SK-N-SH (cell line): Measurements from ENCODE around the gene SEZ6. TPM values are rescaled to one million over a fixed set of nuclear protein-coding genes. Genes with fewer than 3 reads are reported as not detected.

ENCODE experiments used
- CTCF ChIA-PET: fragments of 300-600, 350-600 bp; formaldehyde crosslinking; extraction: SDS; loops from one replicate; lab custom pipeline; 2021; lab: Yijun Ruan, JAX
- POLR2A ChIA-PET: fragments of 350-600 bp; sonication (Branson Sonifier 250); formaldehyde crosslinking; extraction: SDS; loops from one replicate; lab custom pipeline; 2020; ENCODE audit warnings: antibody characterized with exemption, inconsistent platforms; lab: Yijun Ruan, JAX
- DNase-seq: peaks from one replicate; pipeline ENCODE4 v3.0.0; 2012
- H2AFZ ChIP-seq: fragments of 200-600 bp; sonication (generic); 2 replicates; pipeline ENCODE4 v1.8.1; 2016; ENCODE audit warnings: antibody characterized with exemption, mild to moderate bottlenecking, low read depth
- H3F3A ChIP-seq: fragments of 200-600 bp; sonication (generic); replicated peaks from 2 replicates; pipeline ENCODE3; 2016; ENCODE audit warnings: antibody characterized with exemption, mild to moderate bottlenecking; ENCODE audit not compliant: insufficient read depth
- H3K27ac ChIP-seq, 2 experiments: fragments of 200-500 bp in 1 of 2; fragments of 200-600 bp in 1 of 2; sonication (Bioruptor generic) in 1 of 2; sonication (generic), shearing (Covaris generic) in 1 of 2; 2 replicates each; pipeline versions ENCODE4 v1.5.1 to v1.6.1; 2014 to 2016; ENCODE audit warnings: low read depth in 2 of 2, inconsistent platforms in 1 of 2, low read length in 1 of 2, mild to moderate bottlenecking in 1 of 2, mixed read lengths in 1 of 2
- H3K27me3 ChIP-seq: fragments of 200-600 bp; sonication (generic), shearing (Covaris generic); 2 replicates; pipeline ENCODE4 v1.6.1; 2016; ENCODE audit warnings: mixed run types; ENCODE audit not compliant: insufficient read depth
- H3K36me3 ChIP-seq, 2 experiments: fragments of 200-500 bp in 1 of 2; fragments of 200-600 bp in 1 of 2; sonication (Bioruptor generic) in 1 of 2; sonication (generic) in 1 of 2; replicated peaks in 1 of 2; 2 replicates each; pipeline versions ENCODE3 to v1.5.1; 2014 to 2016; ENCODE audit warnings: low read length in 1 of 2, mild to moderate bottlenecking in 1 of 2; ENCODE audit not compliant: insufficient read depth in 2 of 2, control insufficient read depth in 1 of 2
- H3K4me1 ChIP-seq, 2 experiments: fragments of 200-500 bp in 1 of 2; fragments of 200-600 bp in 1 of 2; sonication (Bioruptor generic) in 1 of 2; sonication (generic), shearing (Covaris generic) in 1 of 2; 2 replicates each; pipeline versions ENCODE4 v1.5.1 to v1.6.1; 2014 to 2016; ENCODE audit warnings: low read depth in 1 of 2, low read length in 1 of 2, mixed run types in 1 of 2; ENCODE audit not compliant: insufficient read depth in 2 of 2, control insufficient read depth in 1 of 2
- H3K4me2 ChIP-seq: fragments of 200-600 bp; sonication (generic), shearing (Covaris generic); 2 replicates; pipeline ENCODE4 v1.6.1; 2017; ENCODE audit warnings: mixed run types
- H3K4me3 ChIP-seq, 2 experiments: fragments of 200-500 bp in 1 of 2; fragments of 200-600 bp in 1 of 2; sonication (Bioruptor generic) in 1 of 2; sonication (generic), shearing (Covaris generic) in 1 of 2; 2 replicates each; pipeline versions ENCODE4 v1.5.1 to v1.8.1; 2014 to 2016; ENCODE audit warnings: low read depth in 2 of 2, inconsistent platforms in 1 of 2, low read length in 1 of 2, mild to moderate bottlenecking in 1 of 2, mixed read lengths in 1 of 2, moderate library complexity in 1 of 2
- H3K79me2 ChIP-seq: fragments of 200-600 bp; sonication (generic); 2 replicates; pipeline ENCODE4 v1.8.1; 2017; ENCODE audit warnings: mild to moderate bottlenecking; ENCODE audit not compliant: insufficient read depth
- H3K9ac ChIP-seq: fragments of 200-600 bp; sonication (generic); 2 replicates; pipeline ENCODE4 v1.6.1; 2017; ENCODE audit warnings: mixed run types
- H3K9me2 ChIP-seq: fragments of 200-600 bp; sonication (generic); 2 replicates; pipeline ENCODE4 v1.6.1; 2017; ENCODE audit warnings: mixed run types
- H3K9me3 ChIP-seq: fragments of 200-600 bp; sonication (generic); 2 replicates; pipeline ENCODE4 v1.6.1; 2017; ENCODE audit warnings: mixed run types, mild to moderate bottlenecking, moderate library complexity
- H4K20me1 ChIP-seq: fragments of 200-600 bp; sonication (generic); 2 replicates; pipeline ENCODE4 v1.6.1; 2017; ENCODE audit warnings: mild to moderate bottlenecking, mixed run types; ENCODE audit not compliant: insufficient read depth
- CHD2 ChIP-seq: fragments of 150-350 bp; IDR thresholded peaks from 2 replicates; pipeline ENCODE4 v1.6.1; 2018; ENCODE audit warnings: low read length; ENCODE audit not compliant: partially characterized antibody
- EZH2phosphoT487 ChIP-seq: fragments of 200-600 bp; sonication (generic); IDR thresholded peaks from 2 replicates; pipeline ENCODE4 v1.6.1; 2017; ENCODE audit warnings: low read depth, mixed run types, mild to moderate bottlenecking, antibody characterized with exemption, moderate library complexity, borderline replicate concordance
- FOSL2 ChIP-seq: IDR thresholded peaks from 2 replicates; pipeline ENCODE4 v1.4.0; 2012; ENCODE audit warnings: low read depth, mild to moderate bottlenecking, moderate library complexity, borderline replicate concordance
- FOXM1 ChIP-seq: IDR thresholded peaks from 2 replicates; pipeline ENCODE4 v1.4.0; 2012; ENCODE audit warnings: low read depth, mild to moderate bottlenecking
- MEF2A ChIP-seq: IDR thresholded peaks from 2 replicates; pipeline ENCODE4 v1.4.0; 2012; ENCODE audit warnings: low read depth, borderline replicate concordance
- MXI1 ChIP-seq: IDR thresholded peaks from 2 replicates; pipeline ENCODE4 v1.6.1; 2012; ENCODE audit warnings: mild to moderate bottlenecking, low read depth, low read length, improper control_type of control experiment
- NFIC ChIP-seq: IDR thresholded peaks from 2 replicates; pipeline ENCODE4 v1.4.0; 2012; ENCODE audit warnings: borderline replicate concordance
- NRF1 ChIP-seq: IDR thresholded peaks from 2 replicates; pipeline ENCODE4 v1.6.1; 2012; ENCODE audit warnings: low read depth, mild to moderate bottlenecking, low read length
- POLR2AphosphoS5 ChIP-seq: IDR thresholded peaks from 2 replicates; pipeline ENCODE4 v1.6.1; 2012; ENCODE audit warnings: low read depth, low read length
- RAD21 ChIP-seq: IDR thresholded peaks from 2 replicates; pipeline ENCODE4 v1.6.1; 2012; ENCODE audit warnings: mild to moderate bottlenecking, low read length
- RFX5 ChIP-seq: IDR thresholded peaks from 2 replicates; pipeline ENCODE4 v1.6.1; 2012; ENCODE audit warnings: mild to moderate bottlenecking, improper control_type of control experiment, low read length
- RXRA ChIP-seq: IDR thresholded peaks from 2 replicates; pipeline ENCODE4 v1.4.0; 2012; ENCODE audit warnings: low read depth, mild to moderate bottlenecking, borderline replicate concordance
- SIN3A ChIP-seq: IDR thresholded peaks from 2 replicates; pipeline ENCODE4 v1.6.1; 2012; ENCODE audit warnings: low read depth, mild to moderate bottlenecking, low read length, moderate library complexity, borderline replicate concordance
- SMC3 ChIP-seq: IDR thresholded peaks from 2 replicates; pipeline ENCODE4 v1.6.1; 2012; ENCODE audit warnings: low read depth, low read length, improper control_type of control experiment
- TCF12 ChIP-seq: IDR thresholded peaks from 2 replicates; pipeline ENCODE4 v1.4.0; 2012
- TEAD4 ChIP-seq: IDR thresholded peaks from 2 replicates; pipeline ENCODE4 v1.4.0; 2012; ENCODE audit warnings: mild to moderate bottlenecking, borderline replicate concordance; ENCODE audit not compliant: insufficient read depth
- YY1 ChIP-seq: IDR thresholded peaks from 2 replicates; pipeline ENCODE4 v1.4.0; 2012; ENCODE audit warnings: low read depth, mild to moderate bottlenecking
- WGBS: methylation state at CpG from one replicate; pipeline ENCODE4 v1.1.6; 2017; ENCODE audit warnings: low lambda C conversion rate; 5-methylcytosine and 5-hydroxymethylcytosine counted together
- polyA plus RNA-seq, 3 experiments: library from polyadenylated mRNA; depleted of rRNA; stranded (reverse); fragments of >200 nt; gene quantifications; 2 replicates each; pipeline ENCODE4 v1.2.3, GENCODE V29; 2012
- TF ChIP-seq, protein P1 (sequence below): fragments of 150-350 bp; IDR thresholded peaks from 2 replicates; pipeline ENCODE4 v1.6.1; 2017; ENCODE audit warnings: antibody characterized with exemption, low read length, low read depth, borderline replicate concordance
- TF ChIP-seq, protein P2 (sequence below): IDR thresholded peaks from 2 replicates; pipeline ENCODE4; 2012
- TF ChIP-seq, protein P3 (sequence below): IDR thresholded peaks from 2 replicates; pipeline ENCODE4 v1.4.0; 2012; ENCODE audit warnings: low read depth, borderline replicate concordance

The SEZ6 gene
- polyA plus RNA-seq, 1 of the 3 experiments (the other 2 are of a cell fraction), result 0.12 TPM

DNA sequence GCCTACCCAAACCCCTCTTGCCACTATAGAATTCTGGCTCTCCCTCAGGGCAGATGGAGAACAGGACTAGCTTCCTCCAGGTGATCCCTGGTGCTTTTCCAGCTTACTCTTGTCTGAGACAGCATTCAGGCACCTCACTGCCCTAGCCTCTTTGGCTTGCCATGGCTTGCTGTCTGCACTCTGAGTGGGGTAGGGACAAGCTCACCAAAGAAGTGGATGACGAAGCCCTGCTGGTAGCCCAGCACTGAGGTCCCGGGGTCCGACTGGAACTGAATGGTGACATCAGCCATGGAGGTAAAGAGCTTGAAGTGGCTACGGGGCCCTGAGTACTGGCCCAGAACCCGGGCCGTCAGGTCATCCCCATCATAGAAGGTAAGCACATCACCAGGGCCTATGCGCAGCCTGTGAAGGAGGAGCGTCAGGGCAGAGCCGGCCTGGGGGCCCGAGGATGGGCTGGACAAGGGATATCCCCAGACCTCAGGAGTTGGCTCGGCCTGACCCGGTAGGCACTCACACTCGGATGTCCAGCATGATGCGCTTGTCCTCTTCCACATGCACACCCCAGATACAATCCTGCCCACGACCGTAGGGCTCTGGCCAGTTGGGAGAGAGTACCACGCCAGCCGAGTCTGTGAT is 46.9 kb downstream of the SEZ6 start:
- WGBS, result 93% methylated on average over 3 of the region's 18 CpGs
- no peak overlapping the region for H3K4me2 ChIP-seq
- H3K27me3 ChIP-seq, result no peaks in the 10 kb centered on the region
- TF ChIP-seq, protein P1, sequence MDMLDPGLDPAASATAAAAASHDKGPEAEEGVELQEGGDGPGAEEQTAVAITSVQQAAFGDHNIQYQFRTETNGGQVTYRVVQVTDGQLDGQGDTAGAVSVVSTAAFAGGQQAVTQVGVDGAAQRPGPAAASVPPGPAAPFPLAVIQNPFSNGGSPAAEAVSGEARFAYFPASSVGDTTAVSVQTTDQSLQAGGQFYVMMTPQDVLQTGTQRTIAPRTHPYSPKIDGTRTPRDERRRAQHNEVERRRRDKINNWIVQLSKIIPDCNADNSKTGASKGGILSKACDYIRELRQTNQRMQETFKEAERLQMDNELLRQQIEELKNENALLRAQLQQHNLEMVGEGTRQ, result no peak
- TF ChIP-seq RFX5, result no peak
- TF ChIP-seq RAD21, result no peak
- TF ChIP-seq, protein P2, sequence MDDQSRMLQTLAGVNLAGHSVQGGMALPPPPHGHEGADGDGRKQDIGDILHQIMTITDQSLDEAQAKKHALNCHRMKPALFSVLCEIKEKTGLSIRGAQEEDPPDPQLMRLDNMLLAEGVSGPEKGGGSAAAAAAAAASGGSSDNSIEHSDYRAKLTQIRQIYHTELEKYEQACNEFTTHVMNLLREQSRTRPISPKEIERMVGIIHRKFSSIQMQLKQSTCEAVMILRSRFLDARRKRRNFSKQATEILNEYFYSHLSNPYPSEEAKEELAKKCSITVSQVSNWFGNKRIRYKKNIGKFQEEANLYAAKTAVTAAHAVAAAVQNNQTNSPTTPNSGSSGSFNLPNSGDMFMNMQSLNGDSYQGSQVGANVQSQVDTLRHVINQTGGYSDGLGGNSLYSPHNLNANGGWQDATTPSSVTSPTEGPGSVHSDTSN, result no peak
- no peak for TF ChIP-seq RXRA
- TF ChIP-seq SMC3, result no peak
- TF ChIP-seq YY1, result no peak
- no peaks in the 10 kb centered on the region for H3K36me3 ChIP-seq
- H3K27ac ChIP-seq, result no peak overlapping the region
- no peaks in the 10 kb centered on the region for H3K9me3 ChIP-seq
- CTCF ChIA-PET, result interaction anchor here (0.6 to 15.3 kb wide), 2 partner anchors 154 to 177 kb away, joined by 3 to 947 read pairs; no protein-coding TSS in a partner anchor
- no peaks in the 10 kb centered on the region for H4K20me1 ChIP-seq
- H3K4me3 ChIP-seq, result no peak overlapping the region
- H3K4me1 ChIP-seq, result no peaks in the 10 kb centered on the region
- H2AFZ ChIP-seq, result no peak overlapping the region
- no peak overlapping the region for H3K9ac ChIP-seq
- H3K79me2 ChIP-seq, result no peaks in the 10 kb centered on the region
- H3F3A ChIP-seq, result no peaks in the 10 kb centered on the region
- DNase-seq, result no peak
- POLR2A ChIA-PET, result no interaction called here
- H3K9me2 ChIP-seq, result no peaks in the 10 kb centered on the region

DNA sequence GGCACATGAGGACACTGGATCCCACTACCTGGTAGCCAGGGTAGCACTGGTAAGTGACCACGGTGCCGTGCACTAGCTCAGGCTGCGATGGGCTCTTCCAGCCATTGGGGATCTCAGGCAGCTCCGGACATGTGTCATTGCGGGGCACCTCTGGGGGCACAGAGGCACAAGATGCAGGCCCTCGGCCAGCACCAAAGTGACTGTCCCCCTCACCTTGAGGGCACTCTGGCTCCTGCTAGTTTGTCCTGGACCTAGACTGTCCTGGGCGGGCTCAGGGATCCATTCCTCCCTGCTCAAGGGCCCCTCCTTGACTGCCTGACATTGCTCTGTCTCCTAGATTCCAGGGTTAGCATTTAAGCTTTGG is 47.9 kb downstream of the SEZ6 start:
- Histone ChIP-seq H3K4me2 (no peak overlapping the region), H3K4me1 (peaks cover 5 to 7% of the 10 kb centered on the region in 2 experiments; a peak in 3 of 4 replicates), H3K9me3 (no peaks in the 10 kb centered on the region), H3K27ac (no peak overlapping the region), H3K79me2 (no peaks in the 10 kb centered on the region), H3K36me3 (no peaks in the 10 kb centered on the region), H3K9me2 (no peaks in the 10 kb centered on the region), H3K4me3 (no peak overlapping the region)
- WGBS, result 95% methylated on average over 3 of the region's 7 CpGs
- DNase-seq, result no peak
- TF ChIP-seq TEAD4, result no peak
- TF ChIP-seq FOXM1, result no peak
- no peak for TF ChIP-seq NFIC
- TF ChIP-seq CHD2, result no peak
- no peak for TF ChIP-seq NRF1
- no peak for TF ChIP-seq POLR2AphosphoS5
- TF ChIP-seq, protein P3, sequence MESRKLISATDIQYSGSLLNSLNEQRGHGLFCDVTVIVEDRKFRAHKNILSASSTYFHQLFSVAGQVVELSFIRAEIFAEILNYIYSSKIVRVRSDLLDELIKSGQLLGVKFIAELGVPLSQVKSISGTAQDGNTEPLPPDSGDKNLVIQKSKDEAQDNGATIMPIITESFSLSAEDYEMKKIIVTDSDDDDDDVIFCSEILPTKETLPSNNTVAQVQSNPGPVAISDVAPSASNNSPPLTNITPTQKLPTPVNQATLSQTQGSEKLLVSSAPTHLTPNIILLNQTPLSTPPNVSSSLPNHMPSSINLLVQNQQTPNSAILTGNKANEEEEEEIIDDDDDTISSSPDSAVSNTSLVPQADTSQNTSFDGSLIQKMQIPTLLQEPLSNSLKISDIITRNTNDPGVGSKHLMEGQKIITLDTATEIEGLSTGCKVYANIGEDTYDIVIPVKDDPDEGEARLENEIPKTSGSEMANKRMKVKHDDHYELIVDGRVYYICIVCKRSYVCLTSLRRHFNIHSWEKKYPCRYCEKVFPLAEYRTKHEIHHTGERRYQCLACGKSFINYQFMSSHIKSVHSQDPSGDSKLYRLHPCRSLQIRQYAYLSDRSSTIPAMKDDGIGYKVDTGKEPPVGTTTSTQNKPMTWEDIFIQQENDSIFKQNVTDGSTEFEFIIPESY, result no peak
- TF ChIP-seq MEF2A, result no peak
- no peak for TF ChIP-seq FOSL2
- TF ChIP-seq, protein P2, result no peak
- no peak for TF ChIP-seq RAD21
- no peak for TF ChIP-seq RFX5
- TF ChIP-seq, protein P1, result no peak
- no peak for TF ChIP-seq EZH2phosphoT487
- no peak for TF ChIP-seq TCF12
- no peak for TF ChIP-seq SIN3A
- TF ChIP-seq MXI1, result no peak
- TF ChIP-seq, all 33 proteins: peak for 0
- H3F3A ChIP-seq, result peaks cover 5% of the 10 kb centered on the region
- POLR2A ChIA-PET, result no interaction called here
- H4K20me1 ChIP-seq, result no peaks in the 10 kb centered on the region
- H3K9ac ChIP-seq, result no peak overlapping the region
- no peaks in the 10 kb centered on the region for H3K27me3 ChIP-seq
- H2AFZ ChIP-seq, result no peak overlapping the region
- CTCF ChIA-PET, result interaction anchor here (1.5 to 15.3 kb wide), 4 partner anchors 8 to 231 kb away, joined by 4 to 947 read pairs (median 10); partner anchors contain the start of gene TLCD1
